ENCODE measurements around the gene LYZL1.

- TF ChIP-seq CTCF (IDR thresholded peaks at IDR 0.05; ENCODE audit: poor library complexity, severe bottlenecking) (no peak), POLR2AphosphoS5 (IDR thresholded peaks at IDR 0.05) (no peak), EP300 (conservative IDR thresholded peaks at IDR 0.05; ENCODE audit: poor library complexity, severe bottlenecking) (no peak), TAF1 (IDR thresholded peaks at IDR 0.05; ENCODE audit: low read depth) (no peak), REST (IDR thresholded peaks at IDR 0.05; ENCODE audit: borderline replicate concordance) (no peak), RAD21 (conservative IDR thresholded peaks at IDR 0.05) (no peak), SMC3 (conservative IDR thresholded peaks at IDR 0.05; ENCODE audit: poor library complexity) (no peak)
These were observed 29.4 kb upstream of the LYZL1 start for GRCh38 chr10:29259498-29259897.
